Renal cortical epithelial cell (primary cell): Measurements from ENCODE around the gene LINS1. TPM values are rescaled to one million over a fixed set of nuclear protein-coding genes. Genes with fewer than 3 reads are reported as not detected.

Experiments
- DNase-seq: peaks from one replicate; pipeline ENCODE4 v3.0.0-alpha.2; 2011; ENCODE audit warnings: low read depth
- total RNA-seq: library from RNA; depleted of rRNA; stranded (reverse); fragments of >200 nt; gene quantifications from 2 replicates; pipeline ENCODE4 v1.2.3, GENCODE V29; 2014

Gene LINS1
- total RNA-seq, 1 donor from 2014 or later, result 20.9 TPM

DNA sequence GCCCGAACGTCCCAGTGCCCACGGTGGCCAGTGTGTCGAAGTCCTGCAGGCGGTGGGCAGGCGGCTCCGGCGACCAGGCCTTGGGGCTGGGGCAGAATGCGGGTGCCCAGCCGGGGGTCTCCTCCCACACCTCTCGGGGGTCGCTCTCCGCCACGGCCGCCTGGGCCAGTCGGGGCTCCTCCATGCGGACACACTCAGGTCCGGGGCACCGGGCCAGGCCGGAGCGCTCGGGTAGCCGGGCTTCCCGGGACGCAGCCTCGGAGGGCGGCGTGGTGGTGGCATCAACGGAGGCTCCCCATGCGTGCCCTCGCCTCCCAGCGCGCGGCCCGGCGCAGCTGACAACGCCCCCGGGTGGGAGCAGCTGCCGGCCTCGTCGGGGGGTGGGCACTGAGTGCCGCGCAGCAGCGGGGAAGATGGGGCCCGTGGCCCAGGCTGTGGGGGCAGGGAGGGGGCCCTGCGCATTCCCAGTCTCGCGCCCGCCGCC lies 43.2 kb downstream of the LINS1 start:
- DNase-seq, result no peak

DNA sequence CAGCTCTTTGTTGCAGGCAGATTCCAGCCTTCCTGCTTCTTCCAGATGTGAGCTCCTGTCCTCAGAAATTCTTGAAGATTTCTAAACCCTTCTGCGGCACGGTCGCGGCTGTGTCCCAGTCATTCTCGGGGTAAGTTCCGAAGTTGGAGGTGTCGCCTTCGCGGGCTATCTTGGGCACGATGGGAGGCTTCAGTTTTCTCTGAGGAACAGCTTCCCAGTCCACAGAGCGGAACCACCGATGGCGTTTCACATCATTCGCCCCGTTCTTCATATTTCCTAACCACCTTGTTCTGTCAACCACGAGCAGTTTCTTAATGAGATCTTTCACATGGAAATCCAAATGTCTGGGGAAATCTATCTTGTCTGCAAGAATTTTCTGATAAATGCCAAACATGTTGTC lies 48.5 kb downstream of the LINS1 start:
- DNase-seq, result no peak

DNA sequence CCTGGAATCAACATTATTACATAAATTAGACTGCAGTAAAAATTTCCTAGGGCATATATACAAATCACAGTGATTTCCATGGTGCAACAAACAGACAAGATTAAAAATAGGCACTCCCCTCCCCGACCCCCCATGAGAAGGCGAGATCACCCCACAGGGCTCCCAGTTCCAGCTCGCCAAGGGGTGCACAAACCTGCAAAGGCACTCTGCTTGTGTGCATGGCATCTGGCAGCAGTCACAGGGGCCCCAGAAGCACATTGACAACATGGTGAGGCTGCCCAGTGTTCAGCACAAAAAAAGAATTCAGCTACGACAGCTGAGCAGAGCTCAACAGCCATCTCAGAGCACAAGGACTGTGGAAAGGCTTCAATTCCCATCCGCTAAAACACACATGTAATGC lies 54.0 kb downstream of the LINS1 start:
- DNase-seq, result no peak

DNA sequence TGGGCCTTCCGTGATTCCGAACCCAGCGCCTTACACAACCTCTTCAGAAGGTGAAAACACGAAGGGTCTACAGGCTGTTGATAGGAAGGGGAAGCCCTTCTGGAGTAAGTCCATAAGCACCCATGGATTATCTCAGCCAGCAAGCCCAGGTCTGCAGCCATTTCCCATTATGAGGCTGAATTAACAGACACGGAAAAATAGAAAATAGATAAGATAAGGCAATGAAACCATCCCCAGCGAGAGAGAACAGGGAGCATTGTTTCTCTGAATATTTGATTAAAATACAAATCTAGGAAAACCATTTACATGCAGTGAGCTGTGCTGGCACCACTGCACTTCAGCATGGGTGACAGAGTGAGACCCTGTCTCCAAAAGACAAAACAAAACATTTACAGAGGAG lies 57.0 kb downstream of the LINS1 start:
- no peak for DNase-seq

DNA sequence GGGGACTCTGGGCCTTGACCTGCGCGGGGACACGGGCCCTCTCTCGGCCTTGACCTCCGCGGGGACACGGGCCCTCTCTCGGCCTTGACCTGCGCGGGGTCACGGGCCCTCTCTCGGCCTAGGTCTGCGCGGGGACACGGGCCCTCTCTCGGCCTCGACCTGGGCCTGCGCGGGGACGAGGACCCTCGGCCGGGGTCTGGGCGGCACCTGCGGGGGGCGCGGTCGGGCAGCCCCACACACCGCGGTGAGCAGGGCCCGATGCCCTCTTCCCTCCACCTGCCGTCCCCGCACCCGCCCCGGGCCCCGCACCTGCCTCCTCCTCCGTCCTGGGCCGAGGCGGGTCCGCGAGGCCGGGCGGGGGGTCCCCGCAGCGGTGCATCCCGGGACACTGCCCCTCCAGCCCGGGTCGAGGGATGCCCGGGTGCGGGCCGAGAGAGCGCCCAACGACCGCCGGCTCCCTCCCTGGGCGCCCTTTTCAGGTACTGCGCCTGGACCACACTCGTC lies 57.6 kb downstream of the LINS1 start:
- DNase-seq, result no peak

DNA sequence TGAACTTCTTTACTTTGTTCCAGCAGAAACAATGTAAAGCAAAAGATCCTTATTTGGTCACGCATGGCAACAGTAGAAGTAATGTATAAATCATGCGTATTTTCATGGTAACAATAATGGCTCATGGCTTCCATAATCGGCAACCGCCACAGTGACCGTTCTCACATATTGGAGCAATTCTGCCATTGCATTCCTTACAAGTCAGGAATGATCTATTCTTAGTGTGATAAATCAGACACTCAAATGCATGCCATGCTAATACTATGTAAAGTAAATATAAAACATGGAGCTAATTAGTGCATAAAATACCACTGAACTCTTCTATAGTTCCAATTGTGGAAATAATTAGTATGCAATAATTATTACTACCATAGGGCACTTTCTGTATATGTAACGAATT lies 59.7 kb downstream of the LINS1 start:
- no peak for DNase-seq

DNA sequence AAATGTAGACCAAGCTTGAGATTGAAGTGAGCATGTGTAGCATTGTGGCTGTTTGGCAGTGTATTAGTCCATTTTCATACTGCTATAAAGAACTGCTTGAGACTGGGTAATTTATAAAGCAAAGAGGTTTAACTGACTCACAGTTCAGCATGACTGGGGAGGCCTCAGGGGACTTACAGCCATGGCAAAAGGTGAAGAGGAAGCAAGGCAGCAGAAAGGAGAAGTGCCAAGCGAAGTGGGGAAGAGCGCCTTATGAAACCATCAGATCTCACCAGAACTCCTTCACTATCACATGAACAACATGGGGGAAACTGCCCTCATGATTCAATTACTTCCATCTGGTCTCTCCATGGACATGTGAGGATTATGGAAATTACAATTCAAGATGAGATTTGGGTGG lies 64.7 kb downstream of the LINS1 start:
- DNase-seq, result no peak

DNA sequence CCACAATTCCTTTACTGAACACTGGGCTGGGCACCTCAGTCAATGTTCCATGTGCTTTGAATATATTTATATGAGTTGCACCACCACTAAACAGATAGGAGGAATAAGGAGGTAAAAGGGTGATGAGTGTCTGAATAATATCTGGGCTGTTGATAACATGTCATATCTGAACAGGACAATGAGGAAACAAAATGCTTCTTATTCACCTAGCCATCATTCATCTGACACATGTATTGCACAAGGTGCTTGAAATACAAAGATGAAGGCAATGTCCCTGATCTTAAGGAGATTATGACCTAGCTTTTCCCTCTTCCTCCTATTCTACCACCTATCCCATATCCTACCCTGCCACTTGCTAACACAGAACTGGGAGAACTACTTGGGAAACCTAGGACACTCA lies 65.3 kb downstream of the LINS1 start:
- DNase-seq, result no peak

DNA sequence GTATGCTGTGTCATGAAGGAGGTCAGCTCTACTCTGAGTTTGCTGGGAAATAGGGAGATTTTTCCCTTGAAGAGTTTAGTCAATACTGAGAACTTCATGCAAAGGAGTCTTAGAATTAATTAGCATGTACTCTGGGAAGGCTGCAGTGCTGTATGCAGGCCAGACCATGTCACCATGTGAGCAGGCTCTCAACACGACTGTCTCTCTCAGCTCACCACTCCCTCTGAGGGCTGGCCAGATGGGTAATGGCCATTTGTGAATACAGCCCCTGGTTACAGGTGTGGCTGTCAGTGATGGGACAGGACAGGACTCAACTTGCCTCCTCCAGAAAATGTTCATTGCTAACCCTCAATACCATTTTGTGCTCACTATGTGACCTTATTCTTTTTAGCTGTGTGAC lies 68.1 kb downstream of the LINS1 start:
- no peak for DNase-seq

DNA sequence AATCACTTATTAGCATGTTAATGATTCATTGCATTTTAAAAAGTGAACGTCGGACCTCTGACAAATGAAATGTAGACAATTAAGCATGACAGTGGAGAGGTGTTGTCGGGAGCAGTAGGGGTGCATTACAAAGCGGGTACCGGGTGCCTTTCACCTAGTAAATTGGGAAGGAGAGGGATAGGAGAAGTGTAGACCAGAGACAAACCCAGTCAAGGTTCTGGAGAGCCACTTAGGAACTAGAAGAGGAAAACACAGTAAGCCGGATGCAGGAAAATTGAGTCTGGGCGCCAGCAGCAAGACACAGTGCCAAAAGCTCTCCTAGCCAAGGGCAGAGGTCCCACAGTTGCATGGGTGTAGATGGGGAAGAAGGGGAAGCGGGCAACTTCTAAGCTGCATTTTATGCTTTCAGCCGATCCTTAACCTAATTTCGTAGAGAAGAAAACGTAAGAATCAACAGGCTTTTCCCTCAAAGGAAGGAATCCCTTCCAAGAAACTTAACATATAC lies 70.1 kb downstream of the LINS1 start:
- DNase-seq, result no peak

DNA sequence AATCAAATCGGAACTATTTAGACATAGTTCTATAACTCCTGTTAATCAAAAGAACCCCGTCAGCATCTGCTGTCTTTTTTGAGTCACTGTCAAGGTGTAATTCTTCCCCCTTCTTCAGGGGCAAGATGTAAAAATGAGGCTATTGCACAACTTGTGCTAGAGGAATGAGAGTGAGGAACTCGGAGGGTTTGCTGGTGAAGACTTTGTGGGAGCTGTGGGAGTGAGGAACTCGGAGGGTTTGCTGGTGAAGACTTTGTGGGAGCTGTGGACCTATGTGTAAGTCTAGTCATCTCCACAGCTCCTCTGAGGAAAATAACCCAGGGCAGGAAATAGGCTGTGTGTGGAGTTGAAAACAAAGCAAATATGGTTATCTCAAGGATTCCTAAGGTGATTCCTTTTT lies 70.8 kb downstream of the LINS1 start:
- no peak for DNase-seq

DNA sequence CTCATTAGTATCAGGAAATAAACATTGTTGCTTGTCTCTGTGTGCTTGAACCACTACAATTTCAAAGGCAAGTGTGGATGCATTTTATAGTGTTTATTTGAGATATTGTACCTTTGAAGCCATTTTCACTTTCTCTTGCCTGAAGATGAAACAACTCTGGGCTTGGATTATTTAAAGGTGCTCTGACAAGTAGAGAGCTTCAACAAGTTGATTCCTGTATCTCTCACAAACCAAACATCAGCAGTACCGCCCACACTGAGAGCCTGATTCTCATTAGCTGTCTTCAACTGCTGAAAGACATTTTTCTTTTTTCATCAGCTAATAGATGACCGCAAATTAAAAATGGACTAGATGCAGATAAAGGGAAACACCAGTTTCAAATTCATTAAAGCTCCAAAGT lies 72.4 kb downstream of the LINS1 start:
- no peak for DNase-seq

DNA sequence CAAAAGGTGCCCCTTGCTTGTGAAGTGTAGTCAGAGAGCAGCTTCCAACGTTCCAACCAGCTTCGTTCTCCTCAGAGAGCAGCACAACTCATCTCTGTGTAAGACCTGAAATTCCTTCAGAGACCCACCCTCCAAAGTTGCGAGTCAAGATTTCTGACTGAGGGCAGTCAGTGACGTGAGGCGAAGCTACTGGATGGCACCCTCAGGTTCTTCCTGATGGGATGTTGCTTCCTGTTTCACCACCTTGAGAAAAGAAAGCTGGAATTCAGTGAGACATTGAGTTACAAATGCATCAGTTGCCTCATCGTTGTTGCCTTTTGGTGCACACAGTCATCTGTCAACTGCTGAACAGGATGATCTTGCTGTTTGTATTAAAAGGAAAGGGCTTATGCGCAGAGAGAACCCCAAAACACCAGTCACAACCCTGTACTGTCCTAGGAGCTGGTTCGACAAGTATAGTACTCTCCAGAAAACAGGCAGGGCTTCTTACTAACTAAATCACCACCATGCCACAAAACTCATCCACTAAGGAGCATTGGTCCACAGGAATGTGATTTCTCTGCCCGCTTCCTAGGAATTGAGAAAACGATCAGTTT lies 73.1 kb downstream of the LINS1 start, which contains the start of gene CERS3:
TSS of gene CERS3 (minus strand) at position 118 of the 596 bp plus-strand sequence. CDS start 27,101 bp downstream, outside the sequence.
- no peak for DNase-seq

DNA sequence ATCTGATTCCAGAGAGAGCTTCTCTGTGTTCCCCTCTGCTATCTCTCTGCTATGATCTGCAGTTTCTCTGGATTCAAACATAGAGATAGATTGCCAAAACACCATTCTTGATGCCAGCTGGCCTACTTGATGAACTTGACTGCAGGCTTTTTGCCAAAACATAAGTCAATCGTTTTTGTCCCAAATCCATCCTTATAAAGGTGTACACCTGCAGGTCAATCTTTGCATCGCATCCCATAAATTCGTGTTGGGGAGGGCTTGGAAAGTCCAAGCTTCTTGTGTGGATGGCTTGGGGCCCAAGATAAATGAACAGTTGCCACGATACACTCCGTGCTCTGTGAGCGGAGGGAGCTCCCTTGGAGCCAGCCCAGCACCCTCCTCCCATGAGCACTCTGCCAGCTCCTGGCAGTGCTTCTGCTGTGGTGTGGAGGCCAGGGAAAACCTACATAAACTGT lies 75.9 kb downstream of the LINS1 start:
- no peak for DNase-seq

DNA sequence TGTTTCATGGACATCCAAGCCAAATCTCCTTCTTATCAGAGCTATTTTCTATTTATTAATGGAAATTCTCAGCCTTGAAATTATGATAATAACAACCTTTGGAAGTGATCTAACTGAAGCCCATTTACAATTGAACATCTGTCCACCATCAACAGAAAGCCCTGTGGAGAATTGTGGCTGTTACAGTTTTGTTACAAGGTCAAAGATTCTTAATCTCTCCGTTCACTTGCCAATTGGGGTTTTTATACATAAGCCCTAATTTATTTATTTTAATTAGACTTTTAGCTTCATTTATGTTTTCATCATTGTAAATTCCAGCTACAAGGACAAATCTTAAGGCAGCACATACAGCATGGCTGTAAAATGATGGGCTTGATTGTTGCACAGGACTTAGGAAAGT lies 76.5 kb downstream of the LINS1 start:
- no peak for DNase-seq

DNA sequence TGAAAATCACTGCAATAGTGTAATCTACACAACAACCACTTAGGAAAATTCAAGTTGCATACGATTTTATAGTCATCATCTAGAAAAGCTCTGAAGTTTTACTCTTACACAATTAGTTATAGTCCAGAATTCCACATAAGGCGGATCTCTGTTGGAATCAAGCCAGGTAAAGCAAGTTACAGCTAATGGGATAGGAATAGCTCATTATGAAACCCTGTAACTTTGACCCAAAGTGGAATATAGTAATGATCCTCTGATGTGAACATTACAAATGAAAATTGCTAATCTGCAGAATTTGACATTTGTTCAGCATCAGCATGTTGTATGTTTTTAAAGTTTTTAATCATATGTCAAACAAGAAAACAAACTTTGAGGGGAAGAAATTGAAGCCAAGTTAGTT lies 77.7 kb downstream of the LINS1 start:
- DNase-seq, result no peak

DNA sequence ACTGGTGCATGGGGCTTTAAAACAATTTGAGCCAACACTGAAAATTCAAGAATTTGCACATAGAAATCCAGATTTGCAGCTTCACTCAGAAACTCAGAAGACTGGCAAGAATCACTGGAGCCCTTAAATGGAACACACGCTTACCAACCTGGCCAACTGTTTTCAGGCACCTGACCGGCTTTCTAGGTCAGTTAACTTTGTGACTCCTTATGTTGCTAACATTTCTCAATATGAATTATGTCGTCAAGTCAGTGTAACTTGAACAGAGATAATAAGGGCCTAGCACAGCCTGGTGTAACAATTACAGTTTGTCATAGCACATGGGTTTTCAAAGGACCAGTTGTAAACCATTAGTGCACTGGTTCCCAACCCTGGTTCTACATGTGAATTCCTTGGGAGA lies 80.1 kb downstream of the LINS1 start:
- DNase-seq, result no peak

DNA sequence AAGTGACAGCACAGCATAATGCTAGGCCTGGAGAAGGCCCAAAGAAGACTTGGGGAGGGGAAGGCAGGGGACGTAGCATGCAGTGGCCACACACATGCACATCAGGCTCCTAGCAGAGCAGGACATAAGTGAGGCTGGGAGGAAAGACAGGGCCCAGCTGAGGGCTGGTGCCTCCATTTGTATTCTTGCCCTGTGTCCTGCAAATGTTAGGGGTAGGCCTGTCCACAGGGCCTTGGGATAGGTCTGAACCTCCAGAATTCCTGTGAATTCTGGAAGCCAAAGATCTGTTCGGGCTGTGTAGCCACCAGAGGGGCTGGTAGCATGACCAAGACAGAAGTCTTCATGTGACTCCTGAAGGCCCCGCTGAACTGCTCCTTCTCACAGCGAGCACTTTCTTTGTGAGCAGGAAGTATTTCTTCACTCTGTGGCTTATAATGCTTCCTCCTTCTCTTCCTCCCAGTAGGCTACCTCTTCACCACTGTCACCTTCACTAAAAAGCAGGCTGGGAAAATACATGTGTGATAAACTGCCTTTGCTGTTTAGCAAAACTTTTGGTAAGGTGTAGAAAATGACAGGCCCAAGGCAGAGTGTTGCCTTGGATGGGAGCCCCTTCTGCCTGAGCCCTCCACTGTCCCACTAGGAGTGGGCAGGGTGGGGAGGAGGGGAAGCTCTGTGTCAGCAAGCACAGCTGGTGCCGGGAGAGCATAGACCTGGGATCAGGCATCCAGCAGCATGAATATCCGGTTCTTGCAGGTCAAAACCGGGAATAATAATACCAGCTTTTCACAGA lies 81.7 kb downstream of the LINS1 start:
- no peak for DNase-seq

DNA sequence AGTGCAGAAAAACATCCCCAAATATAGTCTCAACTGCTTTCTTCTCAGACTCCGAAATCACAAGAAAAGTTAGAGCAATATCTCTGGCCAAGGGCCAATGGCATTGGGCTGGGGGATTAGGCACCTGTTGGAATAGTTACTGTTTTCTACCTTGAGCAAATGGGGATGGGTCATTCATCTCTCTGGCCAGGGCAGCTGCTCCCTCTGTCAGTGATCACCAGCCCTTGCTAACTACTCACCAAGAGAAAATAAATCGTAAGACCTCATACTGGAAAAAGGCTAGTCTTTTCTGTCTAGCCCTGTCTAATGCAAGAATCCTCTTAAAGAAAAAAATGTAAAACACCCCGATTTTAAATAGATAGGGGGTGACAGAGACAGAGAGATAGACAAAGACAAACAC lies 84.1 kb downstream of the LINS1 start:
- no peak for DNase-seq
